KOPT-K1 (cell line): ENCODE measurements around the gene CERS6.

Experiments
- H3K27ac ChIP-seq: fragments of 200-600 bp; sonication (generic); 2 replicates; pipeline ENCODE4 v1.5.1; 2016; ENCODE audit warnings: antibody characterized with exemption, mild to moderate bottlenecking, low read depth, low read length; ENCODE audit not compliant: poor library complexity, severe bottlenecking
- H3K36me3 ChIP-seq: fragments of 200-600 bp; sonication (generic); 2 replicates; pipeline ENCODE4 v1.5.1; 2017; ENCODE audit warnings: antibody characterized with exemption, mild to moderate bottlenecking, low read length, moderate library complexity; ENCODE audit not compliant: insufficient read depth
- H3K9me3 ChIP-seq: fragments of 200-600 bp; sonication (generic); 2 replicates; pipeline ENCODE4 v1.5.1; 2017; ENCODE audit warnings: antibody characterized with exemption, low read length, mild to moderate bottlenecking; ENCODE audit not compliant: insufficient read depth, poor library complexity, severe bottlenecking

CERS6 gene

DNA sequence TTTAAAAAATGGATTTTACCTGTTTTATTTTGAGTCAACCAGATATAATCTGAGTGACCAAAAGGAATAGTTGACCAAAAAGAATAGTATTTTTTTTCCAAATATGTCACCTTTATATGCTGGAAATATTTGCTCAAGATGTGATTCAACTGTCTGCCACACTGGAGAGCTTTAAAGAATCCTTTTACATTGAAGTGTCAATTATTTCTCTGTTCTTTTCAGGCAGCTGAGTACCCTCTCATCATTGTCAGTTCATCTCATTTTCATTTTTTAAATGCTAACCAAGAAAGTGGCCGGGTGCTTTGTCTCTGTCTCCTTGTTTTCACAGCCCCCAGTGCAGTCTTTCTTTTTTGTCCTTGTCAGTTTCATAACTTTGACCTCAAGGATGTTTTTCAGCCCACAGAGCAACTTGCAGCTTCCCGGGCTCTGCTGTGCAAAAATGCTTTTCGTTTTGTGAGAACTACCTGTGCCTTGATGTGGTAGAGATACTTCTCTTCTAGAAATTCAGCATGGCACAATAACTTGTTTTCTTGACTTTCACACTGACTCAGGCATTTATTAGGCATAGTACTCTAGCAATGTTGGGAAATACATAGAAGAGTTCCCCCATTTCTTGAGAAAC is 23.4 kb upstream of the CERS6 start:
- no peaks in the 10 kb centered on the region for H3K9me3 ChIP-seq
- no peaks in the 10 kb centered on the region for H3K36me3 ChIP-seq
- peak overlapping the region; percentile 39 for H3K27ac ChIP-seq

DNA sequence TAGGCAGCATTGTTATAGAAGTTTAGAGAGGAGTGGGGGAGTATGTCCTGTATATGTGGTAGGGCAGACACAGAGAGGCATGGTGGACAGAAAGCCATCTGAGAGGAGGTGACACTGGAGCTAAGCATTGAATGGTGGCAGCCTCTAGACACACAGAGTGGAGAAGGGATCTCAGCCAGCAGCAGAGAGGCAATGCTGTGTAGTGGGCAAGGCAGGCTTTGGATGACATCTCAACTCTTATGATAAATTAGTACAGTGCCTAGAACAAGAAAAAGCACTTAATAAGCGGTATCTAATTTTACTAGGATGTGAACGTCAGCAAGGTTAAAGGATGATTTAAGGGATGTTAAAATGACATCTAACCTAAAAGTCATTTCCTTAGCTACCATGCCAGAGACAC is 22.5 kb upstream of the CERS6 start:
- H3K36me3 ChIP-seq: no peaks in the 10 kb centered on the region
- H3K9me3 ChIP-seq: no peaks in the 10 kb centered on the region
- H3K27ac ChIP-seq: peak overlapping the region; percentile 39

DNA sequence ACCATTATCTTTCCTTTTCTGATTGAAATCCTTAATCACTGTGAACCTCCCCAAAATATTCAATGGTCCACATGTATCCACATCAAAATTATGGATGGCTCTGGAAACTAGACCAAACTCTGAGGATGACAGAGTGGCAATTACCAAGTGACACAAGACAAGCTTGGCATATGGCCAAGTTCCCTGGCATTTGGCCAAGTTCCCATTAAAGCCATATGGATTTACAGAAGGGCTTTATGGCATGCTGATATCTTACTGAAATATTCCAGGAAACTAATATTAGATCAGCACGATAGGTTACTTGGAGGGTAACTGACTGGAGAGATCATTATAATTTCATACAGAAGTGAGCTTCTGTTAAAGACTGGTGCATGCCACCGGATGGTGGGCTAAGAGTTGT is 21.9 kb upstream of the CERS6 start:
- Histone ChIP-seq H3K27ac (no peak overlapping the region), H3K36me3 (no peaks in the 10 kb centered on the region)

DNA sequence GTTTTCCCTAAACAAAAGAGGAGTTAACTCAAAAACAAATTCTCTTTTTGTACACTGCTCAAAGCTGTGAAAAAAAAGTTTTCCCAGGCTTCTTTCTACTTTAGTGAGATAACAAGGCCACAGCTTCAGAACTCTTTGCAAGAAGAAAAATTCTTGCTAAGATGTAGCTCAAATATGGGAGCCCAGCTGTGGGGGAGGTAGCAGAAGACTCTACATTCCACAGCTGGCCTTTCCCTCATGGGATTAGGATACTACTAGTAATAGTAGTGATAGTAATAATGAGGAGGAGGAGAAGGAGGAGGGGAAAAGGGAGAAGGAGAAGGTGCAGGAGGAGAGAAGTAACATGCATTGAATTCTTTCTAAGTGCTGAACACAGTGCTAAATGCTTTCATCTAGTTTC is 19.2 kb upstream of the CERS6 start:
- H3K9me3 ChIP-seq: no peaks in the 10 kb centered on the region
- no peak overlapping the region for H3K27ac ChIP-seq

More for the DNA sequence above, 21.9 kb upstream of the CERS6 start:
- H3K9me3 ChIP-seq: no peaks in the 10 kb centered on the region

DNA sequence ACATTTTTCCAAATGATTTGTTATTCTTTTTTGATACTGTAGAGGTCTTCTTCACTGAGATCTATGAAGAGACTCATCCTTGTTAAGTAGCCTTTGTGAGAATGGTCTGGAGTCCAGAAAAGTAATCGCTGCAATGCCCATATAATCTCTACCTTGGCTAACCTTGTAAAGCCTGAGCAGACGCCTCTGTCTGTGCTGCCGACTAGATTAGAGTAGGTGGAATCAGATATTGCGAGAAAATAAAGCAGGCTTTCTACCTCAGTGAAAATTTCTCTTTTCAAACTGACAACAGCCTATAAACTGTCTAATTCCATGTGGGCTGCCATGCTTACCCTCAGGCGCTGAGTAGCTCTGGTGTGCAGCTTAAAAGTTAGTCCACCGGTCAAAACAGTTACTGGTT is 17.5 kb upstream of the CERS6 start:
- no peak overlapping the region for H3K27ac ChIP-seq
- no peaks in the 10 kb centered on the region for H3K9me3 ChIP-seq
- no peaks in the 10 kb centered on the region for H3K36me3 ChIP-seq

More for the DNA sequence above, 19.2 kb upstream of the CERS6 start:
- no peaks in the 10 kb centered on the region for H3K36me3 ChIP-seq

DNA sequence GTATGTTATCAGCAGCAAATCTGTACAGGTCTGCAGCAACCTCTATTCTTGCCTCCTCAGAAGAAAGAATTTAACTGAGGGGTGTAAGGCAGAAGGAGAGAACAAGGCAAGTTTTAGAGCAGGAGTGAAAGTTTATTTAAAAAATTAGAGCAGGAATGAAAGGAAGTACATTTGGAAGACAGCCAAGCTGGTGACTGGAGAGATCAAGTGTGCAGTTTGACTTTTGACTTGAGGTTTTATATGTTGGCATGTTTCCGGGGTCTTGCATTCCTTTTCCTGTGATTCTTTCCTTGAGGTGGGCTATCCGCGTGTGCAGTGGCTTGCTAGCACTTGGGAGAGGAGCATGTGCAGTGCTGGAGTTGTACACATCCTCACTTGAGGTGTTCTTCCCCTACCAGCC is 16.5 kb upstream of the CERS6 start:
- peaks cover 10% of the 10 kb centered on the region for H3K9me3 ChIP-seq
- no peak overlapping the region for H3K27ac ChIP-seq
- no peaks in the 10 kb centered on the region for H3K36me3 ChIP-seq

DNA sequence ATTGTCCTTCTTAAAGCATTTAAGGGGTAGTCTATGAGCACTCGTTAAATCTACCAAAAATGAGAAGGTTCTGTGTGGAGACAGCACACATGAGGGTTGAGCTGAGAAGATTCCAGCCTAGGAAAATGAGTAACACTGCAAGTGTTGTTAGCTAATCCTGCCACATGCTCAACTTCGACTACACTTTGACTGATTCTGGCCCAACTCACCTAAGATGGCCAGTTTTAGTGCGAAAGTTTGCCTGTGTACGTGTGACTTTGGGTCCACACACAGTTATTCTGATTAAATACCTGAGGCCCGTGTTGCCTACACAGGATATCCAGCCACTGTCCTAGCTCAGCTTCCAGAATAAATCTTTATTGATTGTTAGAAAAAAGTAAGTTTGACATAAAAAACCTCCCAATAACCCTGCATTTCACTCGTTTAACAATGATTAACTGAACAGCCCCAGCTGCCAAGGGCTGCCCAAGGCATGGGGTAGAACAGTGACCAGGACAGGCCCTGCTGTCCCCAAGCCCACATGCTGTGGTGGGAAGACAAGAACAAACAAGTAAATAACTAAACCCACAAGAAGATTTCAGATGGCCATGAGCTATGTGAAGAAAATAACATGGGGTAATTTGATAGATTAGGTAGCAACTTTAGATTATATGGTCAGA is 14.7 kb upstream of the CERS6 start:
- Histone ChIP-seq H3K36me3 (no peaks in the 10 kb centered on the region), H3K9me3 (peaks cover 28% of the 10 kb centered on the region), H3K27ac (no peak overlapping the region)

DNA sequence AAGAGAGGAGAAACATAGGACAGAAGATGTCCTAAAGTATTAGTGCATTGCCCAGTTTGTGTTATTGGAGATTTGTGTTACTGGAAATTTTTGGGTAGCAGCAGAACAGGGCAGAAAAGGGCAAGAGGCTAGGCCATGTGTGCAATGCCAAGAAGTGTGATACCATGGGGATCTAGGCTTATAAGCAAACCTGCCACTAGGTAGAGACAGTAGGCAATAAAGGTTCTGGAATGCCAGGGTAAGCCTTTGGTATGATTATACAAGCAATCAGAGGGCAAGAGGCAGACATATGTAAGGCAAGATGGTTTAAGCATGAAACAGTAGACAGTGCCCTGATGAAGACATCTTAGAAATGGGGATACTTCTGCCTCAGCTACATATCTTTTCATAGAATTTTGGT is 12.3 kb upstream of the CERS6 start:
- H3K27ac ChIP-seq: no peak overlapping the region
- H3K36me3 ChIP-seq: no peaks in the 10 kb centered on the region
- H3K9me3 ChIP-seq: peaks cover 35% of the 10 kb centered on the region

DNA sequence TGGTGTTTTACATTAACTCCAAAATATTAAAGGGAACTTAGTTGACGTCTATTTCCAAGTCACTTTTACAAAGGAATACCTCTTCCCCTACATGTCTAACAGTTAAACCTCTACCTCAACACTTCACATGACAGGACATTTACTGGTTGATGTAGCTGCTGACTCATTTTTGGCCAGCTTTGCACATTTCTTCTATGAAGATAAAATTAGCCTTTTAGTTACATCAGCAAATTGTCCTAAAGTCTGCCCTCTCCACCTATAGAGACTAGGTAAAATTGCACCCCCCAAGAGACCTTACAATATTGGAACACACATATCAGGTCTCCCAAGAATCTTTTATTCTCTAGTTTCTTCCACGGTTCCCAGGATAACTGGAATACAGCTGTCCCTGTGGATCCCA is 10.1 kb upstream of the CERS6 start:
- no peak overlapping the region for H3K27ac ChIP-seq
- no peaks in the 10 kb centered on the region for H3K36me3 ChIP-seq
- peaks cover 35% of the 10 kb centered on the region for H3K9me3 ChIP-seq

DNA sequence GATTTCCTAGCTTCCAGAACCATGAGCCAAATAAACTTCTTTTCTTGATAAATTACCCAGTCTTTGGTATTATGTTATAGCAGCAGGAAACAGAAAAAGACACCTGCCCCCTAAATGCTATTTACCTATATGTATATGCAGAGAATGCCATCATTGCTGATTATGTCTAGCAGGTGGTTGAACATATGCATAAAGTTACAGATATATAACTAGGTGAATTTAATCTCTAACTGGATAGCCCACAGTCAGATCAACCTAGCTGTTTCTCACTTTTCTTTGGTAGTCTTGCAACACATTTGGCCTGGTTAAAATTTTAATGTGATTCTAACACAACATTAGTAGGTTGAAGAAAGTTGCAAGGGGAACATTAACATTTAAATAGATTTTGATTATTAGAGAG is 7.1 kb upstream of the CERS6 start:
- H3K36me3 ChIP-seq: no peaks in the 10 kb centered on the region
- H3K9me3 ChIP-seq: peaks cover 31% of the 10 kb centered on the region
- H3K27ac ChIP-seq: no peak overlapping the region

DNA sequence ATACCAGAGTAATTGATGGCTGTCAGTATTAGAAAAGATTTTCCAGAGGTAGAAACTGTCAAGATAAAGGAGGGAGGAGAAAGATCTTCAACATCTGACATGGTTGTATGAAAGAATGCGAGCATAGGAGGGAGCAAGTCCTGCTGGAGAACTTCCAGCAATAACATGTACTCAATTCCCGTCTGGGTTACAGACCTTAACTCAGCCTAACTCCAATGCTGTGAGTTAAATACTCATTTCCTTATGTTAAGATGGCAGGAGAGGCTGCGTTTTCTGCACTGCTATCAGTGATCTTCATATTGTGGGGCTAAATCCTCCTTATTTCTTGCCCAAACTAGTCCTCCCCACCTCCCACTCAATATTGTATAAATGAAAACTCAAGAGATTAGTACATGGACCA is 6.7 kb upstream of the CERS6 start:
- H3K9me3 ChIP-seq: peaks cover 27% of the 10 kb centered on the region
- no peak overlapping the region for H3K27ac ChIP-seq
- no peaks in the 10 kb centered on the region for H3K36me3 ChIP-seq

DNA sequence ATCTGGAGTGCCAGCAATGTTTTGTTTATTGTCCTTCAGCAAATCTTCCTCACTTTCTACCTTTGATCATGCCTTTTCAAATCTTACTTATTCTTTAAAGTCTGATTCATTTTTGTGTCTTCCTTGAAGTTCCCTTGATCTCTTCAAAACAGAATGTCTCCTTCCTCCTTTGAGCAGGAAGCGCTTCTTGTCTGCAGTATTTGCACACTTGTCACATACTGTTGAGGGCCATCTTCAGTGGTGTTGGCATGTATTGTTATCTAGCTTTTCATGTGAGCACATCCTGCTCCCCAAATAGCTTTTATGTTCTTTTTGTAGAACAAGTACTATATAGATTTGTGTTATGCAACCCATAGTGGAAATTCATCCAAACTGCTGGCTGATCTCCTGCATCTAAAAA is 5.9 kb upstream of the CERS6 start:
- H3K36me3 ChIP-seq: no peaks in the 10 kb centered on the region
- no peak overlapping the region for H3K27ac ChIP-seq

DNA sequence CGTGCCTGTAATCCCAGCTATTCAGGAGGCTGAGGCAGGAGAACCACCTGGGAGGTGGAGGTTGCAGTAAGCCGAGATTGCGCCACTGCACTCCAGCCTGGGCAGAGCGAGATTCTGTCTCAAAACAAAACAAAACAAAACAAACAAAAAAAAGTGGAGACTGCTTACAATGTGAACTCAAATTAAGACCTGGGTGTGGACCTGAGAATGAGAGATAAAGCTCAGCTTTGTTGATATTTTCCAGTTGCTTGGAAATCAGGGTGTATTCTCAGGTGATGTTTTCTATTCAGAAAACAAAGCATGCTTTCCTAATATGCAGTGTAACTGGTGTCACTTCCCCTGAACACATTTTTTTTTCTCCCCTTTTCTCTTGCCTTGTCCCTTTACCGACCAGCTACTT is 5.3 kb upstream of the CERS6 start:
- Histone ChIP-seq H3K36me3 (no peaks in the 10 kb centered on the region), H3K9me3 (peaks cover 14% of the 10 kb centered on the region), H3K27ac (no peak overlapping the region)

More for the DNA sequence above, 5.9 kb upstream of the CERS6 start:
- peaks cover 19% of the 10 kb centered on the region for H3K9me3 ChIP-seq

DNA sequence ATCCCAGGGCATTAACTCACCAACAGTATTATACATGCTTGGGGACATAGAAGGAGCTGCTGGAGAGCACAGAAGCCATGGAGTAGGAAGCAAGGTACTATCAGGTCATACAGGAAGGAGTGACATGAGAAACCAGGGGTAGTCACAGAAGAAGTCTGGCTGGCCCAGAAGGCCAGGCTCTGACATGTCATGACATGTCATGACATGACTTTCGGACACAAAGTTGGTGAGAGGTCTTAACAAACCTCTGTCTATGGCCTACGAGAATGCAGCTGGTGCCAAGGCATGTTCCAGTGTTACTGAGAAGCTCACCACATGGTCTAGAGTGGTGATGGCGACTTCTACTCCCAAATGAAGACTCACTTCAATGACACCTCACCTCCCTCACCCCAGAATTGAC is 3.3 kb upstream of the CERS6 start:
- H3K36me3 ChIP-seq: no peaks in the 10 kb centered on the region

DNA sequence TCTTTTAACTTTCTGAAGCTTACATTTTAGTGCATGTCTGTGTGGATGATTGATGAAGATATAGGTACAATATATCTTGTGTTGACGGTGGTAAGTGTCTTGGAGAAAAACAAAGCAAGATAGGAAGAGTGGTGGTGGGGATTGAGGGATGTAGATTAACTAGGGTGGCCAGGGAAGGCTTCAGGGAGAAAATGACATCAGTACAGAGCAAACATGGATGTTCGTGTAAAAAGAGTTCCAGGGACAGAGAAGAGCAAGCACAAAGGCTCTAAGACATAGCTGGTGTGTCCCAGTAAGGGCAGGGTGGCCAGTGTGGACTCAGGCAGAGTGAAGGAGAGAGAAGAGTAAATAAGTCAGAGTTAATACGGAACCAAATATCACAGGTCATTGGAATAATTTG is 2.7 kb upstream of the CERS6 start:
- no peaks in the 10 kb centered on the region for H3K9me3 ChIP-seq
- H3K36me3 ChIP-seq: no peaks in the 10 kb centered on the region
- H3K27ac ChIP-seq: no peak overlapping the region

More for the DNA sequence above, 3.3 kb upstream of the CERS6 start:
- no peak overlapping the region for H3K27ac ChIP-seq
- no peaks in the 10 kb centered on the region for H3K9me3 ChIP-seq
